ENCODE results near the gene ANKRD34A.

The ANKRD34A gene

GRCh38 chr1:145994391-145995120, 30.2 kb upstream of the ANKRD34A start:
- TF ChIP-seq CTCF (IDR thresholded peaks at IDR 0.05; ENCODE audit: borderline replicate concordance, control extremely low read depth, extremely low read depth, insufficient read depth, missing control alignments), result no peak
- in situ Hi-C loops (cut with MboI; ENCODE audit: low sequenced_read_pairs, unreplicated experiment), result loop anchor here (10.0 kb wide), 1 partner anchor 160 kb away; no protein-coding TSS in a partner anchor
- DNase-seq (ENCODE audit: low spot score), result no peak

GRCh38 chr1:145993618-145994390, 29.4 kb upstream of the ANKRD34A start:
- no peak for TF ChIP-seq CTCF (IDR thresholded peaks at IDR 0.05; ENCODE audit: borderline replicate concordance, control extremely low read depth, extremely low read depth, insufficient read depth, missing control alignments)
- in situ Hi-C loops (cut with MboI; ENCODE audit: low sequenced_read_pairs, unreplicated experiment), result loop anchor here (10.0 kb wide), 1 partner anchor 159 kb away; no protein-coding TSS in a partner anchor
- no peak for DNase-seq (ENCODE audit: low spot score)

GRCh38 chr1:145992958-145993617, 28.7 kb upstream of the ANKRD34A start:
- in situ Hi-C loops (cut with MboI; ENCODE audit: low sequenced_read_pairs, unreplicated experiment), result loop anchor here (10.0 kb wide), 1 partner anchor 158 kb away; no protein-coding TSS in a partner anchor
- TF ChIP-seq CTCF (IDR thresholded peaks at IDR 0.05; ENCODE audit: borderline replicate concordance, control extremely low read depth, extremely low read depth, insufficient read depth, missing control alignments), result no peak
- DNase-seq (ENCODE audit: low spot score), result no peak

DNA sequence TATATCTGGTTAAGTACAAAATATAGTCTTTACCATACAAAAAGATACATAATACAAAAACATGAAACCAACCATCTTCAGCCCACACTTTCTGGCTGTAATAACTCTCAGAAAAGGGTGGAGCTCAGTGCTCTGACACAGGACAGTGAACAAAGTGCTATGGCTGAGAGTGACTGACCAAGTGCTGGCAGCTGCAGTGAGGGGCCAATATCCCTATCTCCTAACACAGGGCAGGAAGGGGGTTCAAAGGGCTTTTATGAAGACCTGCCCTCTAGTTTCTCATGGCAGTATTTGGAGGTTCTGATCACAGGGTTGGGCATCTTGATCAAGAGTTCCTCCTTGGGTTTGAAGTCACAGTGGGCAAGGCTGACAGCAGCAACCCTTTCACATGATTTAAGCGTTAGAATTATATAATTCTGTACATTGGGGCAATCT, 28.1 kb upstream of the ANKRD34A start:
- in situ Hi-C loops (cut with MboI; ENCODE audit: low sequenced_read_pairs, unreplicated experiment), result loop anchor here (10.0 kb wide), 1 partner anchor 158 kb away; no protein-coding TSS in a partner anchor
- no peak for DNase-seq (ENCODE audit: low spot score)
- no peak for TF ChIP-seq CTCF (IDR thresholded peaks at IDR 0.05; ENCODE audit: borderline replicate concordance, control extremely low read depth, extremely low read depth, insufficient read depth, missing control alignments)

- DNase-seq (ENCODE audit: low spot score), result no peak
- in situ Hi-C loops (cut with MboI; ENCODE audit: low sequenced_read_pairs, unreplicated experiment), result loop anchor here (10.0 kb wide), 1 partner anchor 157 kb away; no protein-coding TSS in a partner anchor
- no peak for TF ChIP-seq CTCF (IDR thresholded peaks at IDR 0.05; ENCODE audit: borderline replicate concordance, control extremely low read depth, extremely low read depth, insufficient read depth, missing control alignments)
Observed at GRCh38 chr1:145991735-145992412, 27.5 kb upstream of the ANKRD34A start.
